ENCODE measurements around the gene B4GALT5.

Gene B4GALT5

GRCh38 chr20:49644980-49645565 lies 68.6 kb downstream of the B4GALT5 start:
- Histone ChIP-seq H3K9ac (ENCODE audit: low read depth, low read length, poor library complexity, severe bottlenecking) (no peak overlapping the region), H3F3A (ENCODE audit: low read depth) (no peaks in the 10 kb centered on the region), H2AFZ (ENCODE audit: low read length) (no peak overlapping the region), H3K79me2 (ENCODE audit: insufficient read depth, low read length) (no peaks in the 10 kb centered on the region), H3K27me3 (ENCODE audit: insufficient read depth, low read length, poor library complexity, severe bottlenecking) (no peaks in the 10 kb centered on the region), H3K36me3 (ENCODE audit: insufficient read depth, low read length) (peaks cover 86% of the 10 kb centered on the region), H3K9me3 (ENCODE audit: insufficient read depth, low read depth, low read length) (no peaks in the 10 kb centered on the region), H3K4me1 (ENCODE audit: insufficient read depth, low read length, poor library complexity, severe bottlenecking) (peaks cover 11% of the 10 kb centered on the region), H3K9me2 (replicated peaks; ENCODE audit: low read depth, low read length) (no peaks in the 10 kb centered on the region), H3K4me2 (ENCODE audit: low read depth, low read length, poor library complexity, severe bottlenecking) (no peak overlapping the region), H4K20me1 (ENCODE audit: insufficient read depth, low read length, poor library complexity, severe bottlenecking) (no peaks in the 10 kb centered on the region), H3K4me3 (ENCODE audit: low read length, poor library complexity, severe bottlenecking) (no peak overlapping the region)
- TF ChIP-seq CTCF (conservative IDR thresholded peaks at IDR 0.05; ENCODE audit: low read length) (no peak), EZH2phosphoT487 (IDR thresholded peaks at IDR 0.05; ENCODE audit: borderline replicate concordance) (no peak)

GRCh38 chr20:49642816-49643215 lies 70.9 kb downstream of the B4GALT5 start:
- H3K4me3 ChIP-seq (ENCODE audit: low read length, poor library complexity, severe bottlenecking) = no peak overlapping the region
- peaks cover 84% of the 10 kb centered on the region for H3K36me3 ChIP-seq (ENCODE audit: insufficient read depth, low read length)
- no peak overlapping the region for H3K4me2 ChIP-seq (ENCODE audit: low read depth, low read length, poor library complexity, severe bottlenecking)
- no peaks in the 10 kb centered on the region for H4K20me1 ChIP-seq (ENCODE audit: insufficient read depth, low read length, poor library complexity, severe bottlenecking)
- TF ChIP-seq EZH2phosphoT487 (IDR thresholded peaks at IDR 0.05; ENCODE audit: borderline replicate concordance) (no peak), CTCF (conservative IDR thresholded peaks at IDR 0.05; ENCODE audit: low read length) (no peak)
- peaks cover 11% of the 10 kb centered on the region for H3K4me1 ChIP-seq (ENCODE audit: insufficient read depth, low read length, poor library complexity, severe bottlenecking)
- no peaks in the 10 kb centered on the region for H3K27me3 ChIP-seq (ENCODE audit: insufficient read depth, low read length, poor library complexity, severe bottlenecking)
- peak overlapping the region; percentile 33 for H3K9ac ChIP-seq (ENCODE audit: low read depth, low read length, poor library complexity, severe bottlenecking)
- H3K9me3 ChIP-seq (ENCODE audit: insufficient read depth, low read depth, low read length) = no peaks in the 10 kb centered on the region
- no peaks in the 10 kb centered on the region for H3F3A ChIP-seq (ENCODE audit: low read depth)
- H3K9me2 ChIP-seq (replicated peaks; ENCODE audit: low read depth, low read length) = no peaks in the 10 kb centered on the region
- no peaks in the 10 kb centered on the region for H3K79me2 ChIP-seq (ENCODE audit: insufficient read depth, low read length)
- no peak overlapping the region for H2AFZ ChIP-seq (ENCODE audit: low read length)

- Histone ChIP-seq H3K27me3 (ENCODE audit: insufficient read depth, low read length, poor library complexity, severe bottlenecking) (no peaks in the 10 kb centered on the region), H3K79me2 (ENCODE audit: insufficient read depth, low read length) (no peaks in the 10 kb centered on the region), H3K9ac (ENCODE audit: low read depth, low read length, poor library complexity, severe bottlenecking) (peak overlapping the region; percentile 33), H3K4me1 (ENCODE audit: insufficient read depth, low read length, poor library complexity, severe bottlenecking) (peaks cover 11% of the 10 kb centered on the region), H3K36me3 (ENCODE audit: insufficient read depth, low read length) (peaks cover 81% of the 10 kb centered on the region), H3K9me3 (ENCODE audit: insufficient read depth, low read depth, low read length) (no peaks in the 10 kb centered on the region), H3K9me2 (replicated peaks; ENCODE audit: low read depth, low read length) (no peaks in the 10 kb centered on the region), H4K20me1 (ENCODE audit: insufficient read depth, low read length, poor library complexity, severe bottlenecking) (no peaks in the 10 kb centered on the region), H2AFZ (ENCODE audit: low read length) (no peak overlapping the region), H3K4me2 (ENCODE audit: low read depth, low read length, poor library complexity, severe bottlenecking) (no peak overlapping the region), H3K4me3 (ENCODE audit: low read length, poor library complexity, severe bottlenecking) (no peak overlapping the region), H3F3A (ENCODE audit: low read depth) (no peaks in the 10 kb centered on the region)
- TF ChIP-seq EZH2phosphoT487 (IDR thresholded peaks at IDR 0.05; ENCODE audit: borderline replicate concordance) = no peak
Observed at GRCh38 chr20:49641683-49642656, 71.7 kb downstream of the B4GALT5 start.

All from Loucy (cell line).